K562 (cell line): ENCODE results near the gene PLEKHO1.

ENCODE experiments used
- BACH1 ChIP-seq: fragments of 200-800 bp; sonication (Bioruptor generic); IDR thresholded peaks from 2 replicates; pipeline ENCODE4 v1.6.1; 2016; ENCODE audit warnings: missing genetic modification characterization, missing compliant biosample characterization
- CEBPB ChIP-seq: fragments of 450-650 bp; IDR thresholded peaks from 2 replicates; pipeline ENCODE4 v1.6.1; 2016; ENCODE audit warnings: missing genetic modification characterization, missing compliant biosample characterization
- HMGXB4 ChIP-seq: sonication (generic); formaldehyde crosslinking; IDR thresholded peaks from 2 replicates; pipeline ENCODE4 v1.8.1; 2023; ENCODE audit warnings: mild to moderate bottlenecking, missing genetic modification reagents
- IRF2 ChIP-seq: sonication (generic); formaldehyde crosslinking; IDR thresholded peaks from 2 replicates; pipeline ENCODE4 v1.8.1; 2022; ENCODE audit warnings: mild to moderate bottlenecking, missing genetic modification reagents
- JUN ChIP-seq, 2 experiments: sonication (generic) in 1 of 2; formaldehyde crosslinking in 1 of 2; IDR thresholded peaks; 2 replicates each; pipeline versions ENCODE4 v1.6.1 to v1.8.0; 2012 to 2022; ENCODE audit warnings: borderline replicate concordance in 2 of 2, mild to moderate bottlenecking in 2 of 2, improper control_type of control experiment in 1 of 2, low read depth in 1 of 2, low read length in 1 of 2, missing genetic modification reagents in 1 of 2
- KLF1 ChIP-seq: fragments of 450-650 bp; IDR thresholded peaks from 2 replicates; pipeline ENCODE4 v1.6.1; 2016; ENCODE audit warnings: missing genetic modification characterization, missing compliant biosample characterization
- NCOA4 ChIP-seq: fragments of 450-650 bp; IDR thresholded peaks from 2 replicates; pipeline ENCODE4 v1.6.1; 2018; ENCODE audit warnings: mild to moderate bottlenecking; ENCODE audit not compliant: partially characterized antibody
- POLR2A ChIP-seq: fragments of 450-650 bp; conservative IDR thresholded peaks from 2 replicates; pipeline ENCODE4 v1.6.1; 2016
- ZBTB49 ChIP-seq: sonication (generic); formaldehyde crosslinking; IDR thresholded peaks from 2 replicates; pipeline ENCODE4 v1.8.0; 2022; ENCODE audit warnings: missing genetic modification reagents, mild to moderate bottlenecking, borderline replicate concordance
- ZNF76 ChIP-seq: fragments of 250-450 bp; sonication (Bioruptor Pico); IDR thresholded peaks from 2 replicates; pipeline ENCODE4 v1.4.0; 2020; ENCODE audit warnings: mild to moderate bottlenecking, moderate library complexity, borderline replicate concordance

- TF ChIP-seq KLF1 (tag) (no peak), BACH1 (no peak), ZBTB49 (CRISPR knock-in tag) (no peak), JUN (IDR thresholded peaks at IDR 0.05; ENCODE audit: borderline replicate concordance, low read depth, low read length) (no peak), JUN (CRISPR knock-in tag; IDR thresholded peaks at IDR 0.05; ENCODE audit: borderline replicate concordance) (no peak), IRF2 (CRISPR knock-in tag) (no peak), CEBPB (no peak), POLR2A (no peak), HMGXB4 (CRISPR knock-in tag) (no peak), ZNF76 (CRISPR knock-in tag) (no peak), NCOA4 (no peak)
These were observed 35.8 kb downstream of the PLEKHO1 start for GRCh38 chr1:150185481-150185880.
